ENCODE results near the gene TP53I11.

The TP53I11 gene

DNA sequence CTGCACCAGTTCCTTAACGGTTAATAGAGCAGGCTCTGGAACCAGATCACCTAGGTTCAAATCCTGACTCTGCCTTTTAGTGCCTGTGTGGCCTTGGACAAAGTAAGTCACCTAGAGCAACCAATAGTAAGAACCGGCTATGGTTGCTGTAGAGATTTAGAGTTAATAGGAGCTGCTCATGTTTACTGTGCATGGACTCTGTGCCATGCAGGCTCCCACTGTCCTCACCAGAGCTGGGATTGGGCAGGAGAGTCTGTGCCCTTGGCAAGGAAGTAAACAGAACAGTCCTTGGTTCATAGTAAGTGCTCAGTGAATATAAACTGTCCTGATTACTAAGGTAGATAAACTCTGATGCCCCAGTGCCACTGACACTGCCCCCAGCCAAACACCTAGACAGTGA lies 1.4 kb upstream of the TP53I11 start:
- Histone ChIP-seq H3K4me2 (ENCODE audit: low read length) (no peak overlapping the region), H3K36me3 (ENCODE audit: insufficient read depth, low read length) (no peaks in the 10 kb centered on the region), H3K4me1 (ENCODE audit: insufficient read depth, low read length, severe bottlenecking) (no peaks in the 10 kb centered on the region), H4K20me1 (ENCODE audit: insufficient read depth, low read length) (no peaks in the 10 kb centered on the region), H3K4me3 (ENCODE audit: low read depth, low read length, poor library complexity, severe bottlenecking) (no peak overlapping the region), H3K27me3 (ENCODE audit: insufficient read depth, low read length) (peaks cover 2% of the 10 kb centered on the region; the same call in 1 of the 2 replicates), H3K9me2 (ENCODE audit: low read depth, low read length) (no peaks in the 10 kb centered on the region), H3K9me3 (ENCODE audit: low read length) (no peaks in the 10 kb centered on the region), H2AFZ (ENCODE audit: low read length) (no peak overlapping the region), H3F3A (ENCODE audit: insufficient read depth, low read length) (no peaks in the 10 kb centered on the region), H3K9ac (ENCODE audit: low read length) (no peak overlapping the region), H3K27ac (ENCODE audit: low read depth, low read length, poor library complexity, severe bottlenecking) (no peak overlapping the region), H3K79me2 (ENCODE audit: insufficient read depth, low read length) (no peaks in the 10 kb centered on the region)
- no peak for TF ChIP-seq CTCF (IDR thresholded peaks at IDR 0.05; ENCODE audit: low read length)
- no peak for TF ChIP-seq EZH2 (IDR thresholded peaks at IDR 0.05; ENCODE audit: borderline replicate concordance, low read length)

DNA sequence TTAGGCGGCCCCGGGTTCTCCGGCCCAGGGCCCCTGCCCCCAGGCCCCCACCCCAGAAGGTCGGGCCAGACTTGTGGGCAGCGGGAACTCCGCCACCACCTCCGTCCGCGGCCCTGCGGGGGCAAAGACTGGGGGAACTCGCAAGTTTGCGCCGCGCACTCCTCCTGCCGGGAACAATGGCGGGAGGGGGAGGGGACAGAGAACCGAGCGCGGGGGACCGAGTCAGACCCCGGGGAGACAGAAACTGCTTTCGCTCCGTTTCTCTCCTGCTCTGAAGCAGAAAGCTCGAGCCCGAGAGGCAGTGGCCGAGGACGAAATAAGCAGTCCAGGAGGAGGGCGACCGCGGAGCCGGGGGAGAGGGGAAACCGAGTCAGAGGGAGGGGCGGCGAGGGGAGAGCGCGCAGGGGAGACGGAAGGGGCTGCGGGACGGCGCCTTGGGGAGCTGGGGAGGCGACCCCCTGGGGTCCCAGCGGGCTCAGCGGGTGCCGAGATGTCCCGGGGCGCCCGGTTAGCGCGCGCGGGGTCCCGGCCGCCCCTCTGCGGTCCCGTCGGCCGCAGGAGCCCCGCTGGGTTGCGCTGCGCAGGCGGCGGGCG lies 555 bp downstream of the TP53I11 start:
- H3K79me2 ChIP-seq (ENCODE audit: insufficient read depth, low read length), result no peaks in the 10 kb centered on the region
- no peak for TF ChIP-seq CTCF (IDR thresholded peaks at IDR 0.05; ENCODE audit: low read length)
- TF ChIP-seq EZH2 (IDR thresholded peaks at IDR 0.05; ENCODE audit: borderline replicate concordance, low read length), result no peak
- peak overlapping the region; percentile 46 for H3K4me3 ChIP-seq (ENCODE audit: low read depth, low read length, poor library complexity, severe bottlenecking)
- H3F3A ChIP-seq (ENCODE audit: insufficient read depth, low read length), result no peaks in the 10 kb centered on the region
- no peaks in the 10 kb centered on the region for H4K20me1 ChIP-seq (ENCODE audit: insufficient read depth, low read length)
- no peak overlapping the region for H3K9ac ChIP-seq (ENCODE audit: low read length)
- peaks cover 2% of the 10 kb centered on the region; the same call in 1 of the 2 replicates for H3K27me3 ChIP-seq (ENCODE audit: insufficient read depth, low read length)
- no peaks in the 10 kb centered on the region for H3K36me3 ChIP-seq (ENCODE audit: insufficient read depth, low read length)
- H3K4me2 ChIP-seq (ENCODE audit: low read length), result peak overlapping the region; percentile 21
- H3K4me1 ChIP-seq (ENCODE audit: insufficient read depth, low read length, severe bottlenecking), result no peaks in the 10 kb centered on the region
- no peaks in the 10 kb centered on the region for H3K9me3 ChIP-seq (ENCODE audit: low read length)
- H3K27ac ChIP-seq (ENCODE audit: low read depth, low read length, poor library complexity, severe bottlenecking), result no peak overlapping the region
- H3K9me2 ChIP-seq (ENCODE audit: low read depth, low read length), result no peaks in the 10 kb centered on the region
- H2AFZ ChIP-seq (ENCODE audit: low read length), result no peak overlapping the region

DNA sequence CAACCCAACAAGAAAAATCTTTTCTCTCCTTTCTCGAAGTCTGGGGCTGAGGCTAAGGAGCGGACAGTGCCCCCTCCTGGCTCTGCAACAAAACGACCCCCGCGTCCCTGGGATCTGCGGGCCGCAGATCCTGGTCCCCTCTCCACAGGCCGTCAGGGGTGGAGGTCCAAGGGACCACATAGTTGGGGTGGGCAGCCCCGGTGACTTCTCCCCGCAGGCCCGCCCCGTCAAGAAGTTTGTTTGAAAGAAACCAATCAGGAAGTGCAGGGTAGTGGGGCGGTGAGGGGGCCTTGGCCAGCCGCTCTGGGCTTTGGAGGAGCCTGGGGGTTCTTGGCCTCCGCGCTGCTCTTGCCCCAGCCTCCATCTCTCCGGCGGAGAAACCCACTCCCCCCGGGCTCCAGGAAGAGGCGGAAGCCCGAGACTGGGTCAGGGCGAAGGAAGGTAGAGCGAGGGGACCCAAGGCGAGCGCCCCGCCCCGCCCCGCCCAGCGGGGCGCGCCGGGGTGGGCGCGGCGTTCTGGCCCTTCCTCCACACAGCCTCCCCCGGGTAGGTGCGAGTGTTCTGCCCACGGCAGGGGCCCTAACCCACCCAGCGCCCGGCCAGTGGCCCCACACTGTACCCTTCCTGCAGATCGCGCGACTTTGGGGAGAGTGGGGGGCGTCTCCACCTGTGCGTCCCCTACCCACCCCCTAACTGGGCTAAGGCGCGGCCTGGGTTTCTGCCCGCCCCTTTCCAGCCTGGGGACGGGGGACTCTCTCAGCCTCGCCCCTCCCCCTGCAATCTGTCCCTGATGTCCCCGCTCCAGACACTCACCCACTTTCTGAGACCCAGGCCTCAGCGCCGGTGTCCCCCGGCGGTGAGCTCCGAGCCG lies 1.3 kb downstream of the TP53I11 start:
- Histone ChIP-seq H3K4me2 (ENCODE audit: low read length) (peak overlapping the region; percentile 21), H3K9ac (ENCODE audit: low read length) (no peak overlapping the region), H3K9me3 (ENCODE audit: low read length) (no peaks in the 10 kb centered on the region), H2AFZ (ENCODE audit: low read length) (no peak overlapping the region), H3K79me2 (ENCODE audit: insufficient read depth, low read length) (no peaks in the 10 kb centered on the region), H3K4me3 (ENCODE audit: low read depth, low read length, poor library complexity, severe bottlenecking) (peak overlapping the region; percentile 46), H3K27ac (ENCODE audit: low read depth, low read length, poor library complexity, severe bottlenecking) (no peak overlapping the region), H4K20me1 (ENCODE audit: insufficient read depth, low read length) (no peaks in the 10 kb centered on the region), H3K4me1 (ENCODE audit: insufficient read depth, low read length, severe bottlenecking) (no peaks in the 10 kb centered on the region), H3K36me3 (ENCODE audit: insufficient read depth, low read length) (no peaks in the 10 kb centered on the region), H3K9me2 (ENCODE audit: low read depth, low read length) (no peaks in the 10 kb centered on the region), H3F3A (ENCODE audit: insufficient read depth, low read length) (no peaks in the 10 kb centered on the region), H3K27me3 (ENCODE audit: insufficient read depth, low read length) (peaks cover 2% of the 10 kb centered on the region; the same call in 1 of the 2 replicates)
- TF ChIP-seq EZH2 (IDR thresholded peaks at IDR 0.05; ENCODE audit: borderline replicate concordance, low read length) (no peak), CTCF (IDR thresholded peaks at IDR 0.05; ENCODE audit: low read length) (peak; percentile 52)

All from OCI-LY1 (cell line).